ENCODE data around the gene ITIH2.

DNA sequence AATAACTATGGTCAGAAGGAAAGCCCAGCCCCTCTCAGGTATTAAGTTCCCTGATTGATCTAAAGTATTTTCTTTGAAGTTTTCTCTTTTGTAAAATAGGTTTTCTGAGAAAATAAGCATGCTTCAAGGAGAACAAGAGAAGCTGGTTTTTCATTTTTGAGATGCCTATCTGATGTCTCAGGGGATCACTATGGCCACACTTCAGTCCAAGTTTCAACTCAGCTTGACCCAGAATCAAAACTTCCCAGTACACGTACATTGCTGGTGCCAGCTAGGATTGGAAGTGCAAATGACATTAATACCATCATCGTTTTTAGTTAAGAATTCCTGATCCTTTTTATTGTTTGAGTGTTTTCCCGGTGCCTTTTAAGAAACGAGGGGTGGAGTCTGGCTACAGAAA is 43.6 kb upstream of the ITIH2 start:
- TF ChIP-seq CEBPB (IDR thresholded peaks at IDR 0.05; ENCODE audit: low read depth, low read length) (no peak), YY1 (IDR thresholded peaks at IDR 0.05; ENCODE audit: low read depth, low read length) (no peak), EZH2 (IDR thresholded peaks at IDR 0.05; ENCODE audit: low read depth, low read length, severe bottlenecking) (no peak), ASH2L (IDR thresholded peaks at IDR 0.05; ENCODE audit: low read length) (no peak), ZNF274 (IDR thresholded peaks at IDR 0.05; ENCODE audit: borderline replicate concordance, extremely low read depth, low read length) (no peak), CTCF (IDR thresholded peaks at IDR 0.05; ENCODE audit: control extremely low read depth in 1 of 3, insufficient read depth in 1 of 3, low read depth in 1 of 3, low read length in 3 of 3) (no peak), CHD2 (IDR thresholded peaks at IDR 0.05; ENCODE audit: low read length) (no peak), TBP (IDR thresholded peaks at IDR 0.05; ENCODE audit: low read depth, low read length) (no peak), RAD21 (IDR thresholded peaks at IDR 0.05 in 1 of 2, conservative IDR thresholded peaks at IDR 0.05 in 1 of 2; ENCODE audit: low read depth in 2 of 2, low read length in 2 of 2) (no peak), POLR2A (IDR thresholded peaks at IDR 0.05; ENCODE audit: control extremely low read depth in 1 of 2, low read depth in 2 of 2, low read length in 2 of 2) (no peak)

Data from H1 (cell line).